ENCODE results near the gene SENP3. TPM values are rescaled to one million over a fixed set of nuclear protein-coding genes. Genes with fewer than 3 reads are reported as not detected.

Gene SENP3
- total and polyA plus RNA-seq, 2 of the 13 experiments (the other 11 are each of a cell fraction or from before 2014, with no cell fraction given), result 55.8 to 75.4 TPM

GRCh38 chr17:7583253-7584109 is 21.8 kb downstream of the SENP3 start, which contains the start of gene MPDU1 (continued):
- TF ChIP-seq CEBPZ (IDR thresholded peaks at IDR 0.05; ENCODE audit: low read length), result no peak
- no peak; the same call in 1 of the 2 replicates for TF ChIP-seq ZC3H4 (CRISPR knock-in tag; IDR thresholded peaks at IDR 0.05; ENCODE audit: borderline replicate concordance)
- TF ChIP-seq NBN (conservative IDR thresholded peaks at IDR 0.05), result no peak
- TF ChIP-seq HOXD1 (CRISPR knock-in tag; IDR thresholded peaks at IDR 0.05), result peak; percentile 79
- TF ChIP-seq ZBTB21 (CRISPR knock-in tag; IDR thresholded peaks at IDR 0.05), result peak; percentile 19; the same call in 1 of the 2 replicates
- TF ChIP-seq SMAD1 (CRISPR knock-in tag; IDR thresholded peaks at IDR 0.05; ENCODE audit: borderline replicate concordance, low read depth), result no peak; the same call in 1 of the 2 replicates
- no peak for TF ChIP-seq DZIP1 (CRISPR knock-in tag; IDR thresholded peaks at IDR 0.05)
- TF ChIP-seq ZNF101 (CRISPR knock-in tag; IDR thresholded peaks at IDR 0.05; ENCODE audit: borderline replicate concordance, low read depth), result no peak
- TF ChIP-seq ZHX1 (CRISPR knock-in tag; IDR thresholded peaks at IDR 0.05; ENCODE audit: low read depth), result peak; percentile 97
- no peak for TF ChIP-seq PRDM4 (CRISPR knock-in tag; IDR thresholded peaks at IDR 0.05; ENCODE audit: borderline replicate concordance)
- peak; percentile 90 for TF ChIP-seq MAF1 (CRISPR knock-in tag; IDR thresholded peaks at IDR 0.05; ENCODE audit: borderline replicate concordance)
- peak; percentile 91; the same call in 1 of the 2 replicates for TF ChIP-seq ZNF598 (CRISPR knock-in tag; IDR thresholded peaks at IDR 0.05; ENCODE audit: borderline replicate concordance)
- no peak for TF ChIP-seq MBD4 (IDR thresholded peaks at IDR 0.05; ENCODE audit: borderline replicate concordance, low read length)
- TF ChIP-seq ZBTB14 (CRISPR knock-in tag; IDR thresholded peaks at IDR 0.05), result peak; percentile 60
- no peak for TF ChIP-seq PAF1 (CRISPR knock-in tag; IDR thresholded peaks at IDR 0.05)
